ENCODE results near the gene AMIGO3. TPM values are rescaled to one million over a fixed set of nuclear protein-coding genes. Genes with fewer than 3 reads are reported as not detected.

AMIGO3 gene, protein sequence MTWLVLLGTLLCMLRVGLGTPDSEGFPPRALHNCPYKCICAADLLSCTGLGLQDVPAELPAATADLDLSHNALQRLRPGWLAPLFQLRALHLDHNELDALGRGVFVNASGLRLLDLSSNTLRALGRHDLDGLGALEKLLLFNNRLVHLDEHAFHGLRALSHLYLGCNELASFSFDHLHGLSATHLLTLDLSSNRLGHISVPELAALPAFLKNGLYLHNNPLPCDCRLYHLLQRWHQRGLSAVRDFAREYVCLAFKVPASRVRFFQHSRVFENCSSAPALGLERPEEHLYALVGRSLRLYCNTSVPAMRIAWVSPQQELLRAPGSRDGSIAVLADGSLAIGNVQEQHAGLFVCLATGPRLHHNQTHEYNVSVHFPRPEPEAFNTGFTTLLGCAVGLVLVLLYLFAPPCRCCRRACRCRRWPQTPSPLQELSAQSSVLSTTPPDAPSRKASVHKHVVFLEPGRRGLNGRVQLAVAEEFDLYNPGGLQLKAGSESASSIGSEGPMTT
- not detected in 2 replicates for polyA plus RNA-seq (2011; rRNA removed)
- 0.26 TPM in 1 of 2 replicates, not detected in the other for polyA minus RNA-seq (2011; rRNA and poly(A)+ RNA removed)

DNA sequence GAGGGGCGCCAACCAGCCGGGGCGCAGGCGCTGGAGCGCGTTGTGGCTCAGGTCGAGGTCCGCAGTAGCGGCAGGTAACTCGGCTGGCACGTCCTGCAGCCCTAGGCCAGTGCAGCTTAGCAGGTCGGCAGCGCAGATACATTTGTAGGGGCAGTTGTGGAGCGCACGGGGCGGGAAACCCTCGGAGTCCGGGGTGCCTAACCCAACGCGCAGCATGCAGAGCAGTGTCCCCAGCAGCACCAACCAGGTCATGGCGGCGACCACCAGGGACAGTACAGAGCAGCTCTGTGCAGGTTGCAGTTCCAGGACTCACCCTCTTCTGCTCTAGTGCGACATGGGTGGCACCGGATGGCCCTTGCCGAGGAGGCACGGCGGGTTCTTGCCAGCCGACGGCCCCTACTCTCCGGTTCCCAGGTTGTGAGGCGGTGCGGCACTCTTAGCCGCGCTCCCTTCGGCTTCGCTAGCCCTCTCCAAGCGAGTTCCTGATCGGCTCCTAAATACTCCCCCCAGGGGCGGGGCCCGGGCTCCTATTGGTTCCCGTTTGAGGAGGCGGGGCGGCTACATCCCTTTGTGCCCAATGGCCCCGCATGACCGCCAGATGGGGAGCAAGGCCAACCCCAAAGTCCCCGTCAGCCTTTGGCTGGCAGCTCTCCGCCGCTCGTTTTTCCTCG is at the start of gene AMIGO3:
Gene AMIGO3 (minus strand): TSS at position 471 of the 671 bp plus-strand sequence. CDS start 219 bp downstream, at position 252.
- Histone ChIP-seq H3K4me3 (ENCODE audit: low read depth, low read length) (peak within 1 kb of the TSS; percentile 50), H3K27me3 (ENCODE audit: control insufficient read depth, insufficient read depth, low read length) (no peaks in the 10 kb centered on the region), H3K36me3 (ENCODE audit: control insufficient read depth, insufficient read depth, low read length) (peaks cover 21% of the 10 kb centered on the region)
- peak; percentile 65 for TF ChIP-seq CTCF (IDR thresholded peaks at IDR 0.05; ENCODE audit: insufficient read depth, low read depth, low read length)
- ChIA-PET POLR2A (no interaction called here), CTCF (interaction anchor here (0.7 to 4.4 kb wide), 3 partner anchors 18 to 180 kb away, joined by 3 to 24 read pairs (median 5); no protein-coding TSS in a partner anchor)
- DNase-seq (ENCODE audit: low read depth), result peak; percentile 56

GRCh38 chr3:49763981-49764380 is 44.5 kb upstream of the AMIGO3 start:
- Histone ChIP-seq H3K4me3 (ENCODE audit: low read depth, low read length) (no peak overlapping the region), H3K27me3 (ENCODE audit: control insufficient read depth, insufficient read depth, low read length) (no peaks in the 10 kb centered on the region), H3K36me3 (ENCODE audit: control insufficient read depth, insufficient read depth, low read length) (peaks cover 2% of the 10 kb centered on the region)
- DNase-seq (ENCODE audit: low read depth), result no peak
- no peak for TF ChIP-seq CTCF (IDR thresholded peaks at IDR 0.05; ENCODE audit: insufficient read depth, low read depth, low read length)
- ChIA-PET POLR2A (interaction anchor here (0.6 kb wide), 1 partner anchor 136 kb away, joined by 3 read pairs; no protein-coding TSS in a partner anchor), CTCF (no interaction called here)

GRCh38 chr3:49761661-49762060 is 42.2 kb upstream of the AMIGO3 start:
- Histone ChIP-seq H3K4me3 (ENCODE audit: low read depth, low read length) (no peak overlapping the region), H3K36me3 (ENCODE audit: control insufficient read depth, insufficient read depth, low read length) (peaks cover 2% of the 10 kb centered on the region), H3K27me3 (ENCODE audit: control insufficient read depth, insufficient read depth, low read length) (no peaks in the 10 kb centered on the region)
- no peak for DNase-seq (ENCODE audit: low read depth)
- POLR2A ChIA-PET, result no interaction called here
- no peak for TF ChIP-seq CTCF (IDR thresholded peaks at IDR 0.05; ENCODE audit: insufficient read depth, low read depth, low read length)
- CTCF ChIA-PET, result no interaction called here

- ChIA-PET CTCF (no interaction called here), POLR2A (no interaction called here)
- H3K4me3 ChIP-seq (ENCODE audit: low read depth, low read length), result no peak overlapping the region
Measured at GRCh38 chr3:49759226-49759625, 39.7 kb upstream of the AMIGO3 start.

More at GRCh38 chr3:49759226-49759625, 39.7 kb upstream of the AMIGO3 start:
- no peak for TF ChIP-seq CTCF (IDR thresholded peaks at IDR 0.05; ENCODE audit: insufficient read depth, low read depth, low read length)
- Histone ChIP-seq H3K27me3 (ENCODE audit: control insufficient read depth, insufficient read depth, low read length) (no peaks in the 10 kb centered on the region), H3K36me3 (ENCODE audit: control insufficient read depth, insufficient read depth, low read length) (peaks cover 2% of the 10 kb centered on the region; the same call in 1 of the 2 replicates)
- no peak for DNase-seq (ENCODE audit: low read depth)
